Gastroesophageal sphincter (tissue), 3 donors: ENCODE measurements around the gene PGAP2.

Experiments used
- CTCF ChIP-seq, 4 experiments: fragments of 200-600 bp in 2 of 4; fragments of 450-650 bp in 2 of 4; sonication (generic) in 1 of 4; IDR thresholded peaks; one replicate each; pipeline ENCODE4 v1.5.1; 2017 to 2019; ENCODE audit warnings: antibody characterized with exemption in 4 of 4, mild to moderate bottlenecking in 2 of 4, moderate library complexity in 2 of 4
- EP300 ChIP-seq: sonication (generic); formaldehyde crosslinking; IDR thresholded peaks from one replicate; pipeline ENCODE4 v1.6.1; 2017; ENCODE audit warnings: antibody characterized with exemption, mild to moderate bottlenecking
- POLR2A ChIP-seq, 2 donors: fragments of 450-650 bp; IDR thresholded peaks; one replicate each; pipeline ENCODE4 v1.6.1; 2017; ENCODE audit warnings: antibody characterized with exemption in 2 of 2, mild to moderate bottlenecking in 2 of 2, moderate library complexity in 1 of 2

- TF ChIP-seq EP300 (no peak), POLR2A (IDR thresholded peaks at IDR 0.05) (no peak), CTCF (IDR thresholded peaks at IDR 0.05) (no peak)
Measured at GRCh38 chr11:3865388-3866193, 57.2 kb downstream of the PGAP2 start.
